Measurements from ENCODE around the gene NLRC5.
"Not testable (repeated sequence)": the region's sequence is repeated elsewhere in the genome, so short reads cannot be mapped to it uniquely, and the experiment has no call there.

Gene NLRC5

DNA sequence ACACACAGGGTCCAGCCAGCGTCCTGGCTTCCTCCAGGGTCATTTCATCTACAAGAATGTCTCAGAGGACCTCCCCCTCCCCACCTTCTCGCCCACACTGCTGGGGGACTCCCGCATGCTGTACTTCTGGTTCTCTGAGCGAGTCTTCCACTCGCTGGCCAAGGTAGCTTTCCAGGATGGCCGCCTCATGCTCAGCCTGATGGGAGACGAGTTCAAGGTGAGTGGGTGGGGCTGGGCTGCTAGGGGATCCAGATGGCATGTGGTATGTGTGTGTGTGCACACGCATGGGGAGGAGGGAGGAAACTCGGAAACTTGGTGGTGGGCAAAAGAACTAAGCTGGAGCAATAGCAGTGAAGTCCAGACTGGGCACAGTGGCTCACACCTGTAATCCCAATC lies 16.1 kb upstream of the NLRC5 start:
- Histone ChIP-seq H3K4me3 (ENCODE audit: low read depth in 1 of 2, low read length in 2 of 2) (no peak overlapping the region), H4K20me1 (ENCODE audit: insufficient read depth, low read length) (no peaks in the 10 kb centered on the region), H3K79me2 (ENCODE audit: insufficient read depth, low read length) (no peaks in the 10 kb centered on the region), H3K27ac (ENCODE audit: low read length) (no peak overlapping the region), H3K9me3 (ENCODE audit: insufficient read depth, low read length, severe bottlenecking) (no peaks in the 10 kb centered on the region), H3K4me2 (ENCODE audit: insufficient read depth, low read length) (no peak overlapping the region), H2AFZ (ENCODE audit: low read depth, low read length) (no peak overlapping the region), H3K36me3 (ENCODE audit: insufficient read depth, low read length) (no peaks in the 10 kb centered on the region), H3K4me1 (ENCODE audit: insufficient read depth, low read length) (no peaks in the 10 kb centered on the region), H3K9ac (ENCODE audit: low read depth, low read length) (no peak overlapping the region), H3K27me3 (ENCODE audit: insufficient read depth, low read length, poor library complexity) (no peaks in the 10 kb centered on the region)
- TF ChIP-seq EZH2 (IDR thresholded peaks at IDR 0.05; ENCODE audit: borderline replicate concordance, low read depth, low read length, severe bottlenecking), result no peak
- TF ChIP-seq, protein P1, sequence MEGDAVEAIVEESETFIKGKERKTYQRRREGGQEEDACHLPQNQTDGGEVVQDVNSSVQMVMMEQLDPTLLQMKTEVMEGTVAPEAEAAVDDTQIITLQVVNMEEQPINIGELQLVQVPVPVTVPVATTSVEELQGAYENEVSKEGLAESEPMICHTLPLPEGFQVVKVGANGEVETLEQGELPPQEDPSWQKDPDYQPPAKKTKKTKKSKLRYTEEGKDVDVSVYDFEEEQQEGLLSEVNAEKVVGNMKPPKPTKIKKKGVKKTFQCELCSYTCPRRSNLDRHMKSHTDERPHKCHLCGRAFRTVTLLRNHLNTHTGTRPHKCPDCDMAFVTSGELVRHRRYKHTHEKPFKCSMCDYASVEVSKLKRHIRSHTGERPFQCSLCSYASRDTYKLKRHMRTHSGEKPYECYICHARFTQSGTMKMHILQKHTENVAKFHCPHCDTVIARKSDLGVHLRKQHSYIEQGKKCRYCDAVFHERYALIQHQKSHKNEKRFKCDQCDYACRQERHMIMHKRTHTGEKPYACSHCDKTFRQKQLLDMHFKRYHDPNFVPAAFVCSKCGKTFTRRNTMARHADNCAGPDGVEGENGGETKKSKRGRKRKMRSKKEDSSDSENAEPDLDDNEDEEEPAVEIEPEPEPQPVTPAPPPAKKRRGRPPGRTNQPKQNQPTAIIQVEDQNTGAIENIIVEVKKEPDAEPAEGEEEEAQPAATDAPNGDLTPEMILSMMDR (IDR thresholded peaks at IDR 0.05; ENCODE audit: borderline replicate concordance, extremely low read depth, low read length, poor library complexity, severe bottlenecking), result no peak
- DNase-seq (no peak), ATAC-seq (ENCODE audit: insufficient read depth, low read depth) (no peak)

GRCh38 chr16:56973899-56974298 lies 15.5 kb upstream of the NLRC5 start:
- not testable (repeated sequence) for ATAC-seq (ENCODE audit: insufficient read depth, low read depth); H2AFZ ChIP-seq (ENCODE audit: low read depth, low read length); DNase-seq; H4K20me1 ChIP-seq (ENCODE audit: insufficient read depth, low read length); H3K27me3 ChIP-seq (ENCODE audit: insufficient read depth, low read length, poor library complexity); H3K36me3 ChIP-seq (ENCODE audit: insufficient read depth, low read length); H3K9me3 ChIP-seq (ENCODE audit: insufficient read depth, low read length, severe bottlenecking); H3K9ac ChIP-seq (ENCODE audit: low read depth, low read length); H3K27ac ChIP-seq (ENCODE audit: low read length); H3K79me2 ChIP-seq (ENCODE audit: insufficient read depth, low read length); H3K4me3 ChIP-seq (ENCODE audit: low read depth in 1 of 2, low read length in 2 of 2); H3K4me1 ChIP-seq (ENCODE audit: insufficient read depth, low read length); H3K4me2 ChIP-seq (ENCODE audit: insufficient read depth, low read length)

GRCh38 chr16:56974549-56975300 lies 14.6 kb upstream of the NLRC5 start:
- no peaks in the 10 kb centered on the region for H3K9me3 ChIP-seq (ENCODE audit: insufficient read depth, low read length, severe bottlenecking)
- no peak for TF ChIP-seq EZH2 (IDR thresholded peaks at IDR 0.05; ENCODE audit: borderline replicate concordance, low read depth, low read length, severe bottlenecking)
- TF ChIP-seq, protein P1 (IDR thresholded peaks at IDR 0.05; ENCODE audit: borderline replicate concordance, extremely low read depth, low read length, poor library complexity, severe bottlenecking), result no peak
- no peaks in the 10 kb centered on the region for H3K36me3 ChIP-seq (ENCODE audit: insufficient read depth, low read length)
- no peaks in the 10 kb centered on the region for H3K79me2 ChIP-seq (ENCODE audit: insufficient read depth, low read length)
- no peak overlapping the region for H3K9ac ChIP-seq (ENCODE audit: low read depth, low read length)
- H2AFZ ChIP-seq (ENCODE audit: low read depth, low read length), result no peak overlapping the region
- H3K27ac ChIP-seq (ENCODE audit: low read length), result no peak overlapping the region
- no peak overlapping the region for H3K4me3 ChIP-seq (ENCODE audit: low read depth in 1 of 2, low read length in 2 of 2)
- H3K4me2 ChIP-seq (ENCODE audit: insufficient read depth, low read length), result no peak overlapping the region
- no peaks in the 10 kb centered on the region for H3K27me3 ChIP-seq (ENCODE audit: insufficient read depth, low read length, poor library complexity)
- H3K4me1 ChIP-seq (ENCODE audit: insufficient read depth, low read length), result no peaks in the 10 kb centered on the region
- H4K20me1 ChIP-seq (ENCODE audit: insufficient read depth, low read length), result no peaks in the 10 kb centered on the region
- DNase-seq (no peak), ATAC-seq (ENCODE audit: insufficient read depth, low read depth) (no peak)

DNA sequence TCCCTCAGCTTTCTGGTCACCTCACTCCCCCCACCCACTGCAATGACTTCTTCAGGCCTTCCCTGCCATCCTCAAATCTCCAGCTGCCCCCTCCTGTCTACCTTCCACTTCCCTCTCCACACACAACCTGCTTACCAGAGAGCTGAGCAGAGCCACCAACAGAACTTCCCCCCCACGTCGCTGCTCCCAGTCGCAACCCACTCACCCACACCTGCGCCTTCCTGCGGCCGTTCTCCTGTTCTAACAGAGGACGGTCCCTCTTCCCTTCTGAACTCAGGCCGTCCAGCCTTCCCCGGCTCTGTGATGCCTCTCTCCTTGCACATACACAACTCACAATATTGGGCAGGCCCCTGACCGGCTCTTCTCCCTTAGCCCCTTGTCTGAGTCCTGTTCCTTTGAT lies 13.6 kb upstream of the NLRC5 start:
- no peaks in the 10 kb centered on the region for H3K79me2 ChIP-seq (ENCODE audit: insufficient read depth, low read length)
- H3K4me3 ChIP-seq (ENCODE audit: low read depth in 1 of 2, low read length in 2 of 2), result no peak overlapping the region
- no peak for DNase-seq
- no peak for ATAC-seq (ENCODE audit: insufficient read depth, low read depth)
- H3K36me3 ChIP-seq (ENCODE audit: insufficient read depth, low read length), result no peaks in the 10 kb centered on the region
- H2AFZ ChIP-seq (ENCODE audit: low read depth, low read length), result no peak overlapping the region
- no peak overlapping the region for H3K27ac ChIP-seq (ENCODE audit: low read length)
- no peaks in the 10 kb centered on the region for H3K27me3 ChIP-seq (ENCODE audit: insufficient read depth, low read length, poor library complexity)
- H3K4me2 ChIP-seq (ENCODE audit: insufficient read depth, low read length), result no peak overlapping the region
- TF ChIP-seq, protein P1 (IDR thresholded peaks at IDR 0.05; ENCODE audit: borderline replicate concordance, extremely low read depth, low read length, poor library complexity, severe bottlenecking), result no peak
- TF ChIP-seq EZH2 (IDR thresholded peaks at IDR 0.05; ENCODE audit: borderline replicate concordance, low read depth, low read length, severe bottlenecking), result no peak
- no peaks in the 10 kb centered on the region for H3K4me1 ChIP-seq (ENCODE audit: insufficient read depth, low read length)
- no peaks in the 10 kb centered on the region for H4K20me1 ChIP-seq (ENCODE audit: insufficient read depth, low read length)
- H3K9ac ChIP-seq (ENCODE audit: low read depth, low read length), result no peak overlapping the region
- H3K9me3 ChIP-seq (ENCODE audit: insufficient read depth, low read length, severe bottlenecking), result no peaks in the 10 kb centered on the region

Data from DND-41 (cell line).